Endodermal cell (in vitro differentiated cells): Measurements from ENCODE around the gene GYPC. TPM values are rescaled to one million over a fixed set of nuclear protein-coding genes. Genes with fewer than 3 reads are reported as not detected.

Experiments used
- DNase-seq: peaks from one replicate; pipeline ENCODE4 v3.0.0-alpha.2; 2017
- H3K27ac ChIP-seq: 2 replicates; pipeline ENCODE4 v1.5.1; 2013; ENCODE audit warnings: mild to moderate bottlenecking, low read depth, low read length, moderate library complexity
- H3K27me3 ChIP-seq: 2 replicates; pipeline ENCODE4 v1.6.1; 2013; ENCODE audit warnings: mild to moderate bottlenecking, low read length, moderate library complexity; ENCODE audit not compliant: insufficient read depth, control insufficient read depth, poor library complexity, severe bottlenecking
- H3K36me3 ChIP-seq: 2 replicates; pipeline ENCODE4 v1.7.0; 2013; ENCODE audit warnings: mild to moderate bottlenecking, low read length, moderate library complexity; ENCODE audit not compliant: control insufficient read depth, insufficient read depth
- H3K4me1 ChIP-seq: one replicate; pipeline ENCODE4 v1.7.0; 2013; ENCODE audit warnings: low read length; ENCODE audit not compliant: control insufficient read depth, insufficient read depth
- H3K4me3 ChIP-seq: 2 replicates; pipeline ENCODE4 v1.5.1; 2013; ENCODE audit warnings: mild to moderate bottlenecking, low read length, moderate library complexity
- H3K9ac ChIP-seq: 2 replicates; pipeline ENCODE4 v1.6.1; 2013; ENCODE audit warnings: mild to moderate bottlenecking, low read length, moderate library complexity; ENCODE audit not compliant: poor library complexity, severe bottlenecking; ENCODE audit errors: extremely low read depth
- H3K9me3 ChIP-seq: 2 replicates; pipeline ENCODE4 v1.6.1; 2013; ENCODE audit warnings: mild to moderate bottlenecking, low read length, moderate library complexity; ENCODE audit not compliant: control insufficient read depth
- H3K27ac Mint-ChIP-seq: 2 replicates; pipeline ENCODE4 v1.8.0; 2020; ENCODE audit warnings: mixed read lengths
- H3K27me3 Mint-ChIP-seq: 2 replicates; pipeline ENCODE4 v1.8.0; 2021; ENCODE audit warnings: mild to moderate bottlenecking, mixed read lengths; ENCODE audit not compliant: insufficient read depth
- H3K36me3 Mint-ChIP-seq: 2 replicates; pipeline ENCODE4 v1.8.0; 2020; ENCODE audit warnings: low read depth, mixed read lengths
- H3K4me1 Mint-ChIP-seq: 2 replicates; pipeline ENCODE4 v1.8.0; 2020; ENCODE audit warnings: mixed read lengths
- H3K4me3 Mint-ChIP-seq: 2 replicates; pipeline ENCODE4 v1.8.0; 2020; ENCODE audit warnings: mild to moderate bottlenecking, moderate library complexity, mixed read lengths
- H3K9me3 Mint-ChIP-seq: 2 replicates; pipeline ENCODE4 v1.8.0; 2020; ENCODE audit warnings: mild to moderate bottlenecking, mixed read lengths
- CTCF ChIP-seq: fragments of 200-600 bp; sonication (generic); conservative IDR thresholded peaks from 2 replicates; pipeline ENCODE4 v1.5.0; 2021; ENCODE audit warnings: antibody characterized with exemption, mild to moderate bottlenecking
- WGBS, 2 experiments: methylation state at CpG; one replicate each; pipeline versions ENCODE4 v1.1.5 to v1.1.7; 2013; ENCODE audit warnings: missing lambda C conversion rate in 2 of 2, mixed read lengths in 1 of 2; ENCODE audit not compliant: insufficient coverage in 1 of 2, insufficient read length in 1 of 2; 5-methylcytosine and 5-hydroxymethylcytosine counted together
- total RNA-seq, 2 donors: library from RNA; stranded (reverse); fragmentation: NEBNext Ultra II Directional in 1 of 2; extraction: Animal tissue kit (Norgen Biotek cat#: 25700) in 1 of 2; gene quantifications; 2 replicates in 1 of 2; 3 replicates in 1 of 2; pipeline ENCODE4 v1.2.1, GENCODE V29; 2021

GYPC gene
- total RNA-seq, 2 donors from 2014 or later: 15.3 to 23.2 TPM

- no peak overlapping the region for H3K4me3 Mint-ChIP-seq
- 94% methylated on average over 6 of the region's 6 CpGs; no CpG with 5 or more reads in 1 of the 2 experiments for WGBS, 2 experiments
Observed at GRCh38 chr2:126616606-126617069, 39.3 kb upstream of the GYPC start.

GRCh38 chr2:126620302-126620701, 35.7 kb upstream of the GYPC start:
- H3K27me3 ChIP-seq: no peaks in the 10 kb centered on the region
- no peaks in the 10 kb centered on the region for H3K4me1 ChIP-seq
- H3K36me3 ChIP-seq: no peaks in the 10 kb centered on the region
- no peaks in the 10 kb centered on the region for H3K36me3 Mint-ChIP-seq
- no peak for TF ChIP-seq CTCF
- no peak overlapping the region for H3K4me3 Mint-ChIP-seq
- H3K27me3 Mint-ChIP-seq: no peaks in the 10 kb centered on the region
- 77% methylated on average over 2 of the region's 2 CpGs; no CpG with 5 or more reads in 1 of the 2 experiments for WGBS, 2 experiments
- DNase-seq: no peak
- no peaks in the 10 kb centered on the region for H3K9me3 Mint-ChIP-seq
- H3K27ac ChIP-seq: no peak overlapping the region
- no peak overlapping the region for H3K9ac ChIP-seq
- H3K9me3 ChIP-seq: peaks cover 4% of the 10 kb centered on the region
- no peak overlapping the region for H3K27ac Mint-ChIP-seq
- no peak overlapping the region for H3K4me3 ChIP-seq
- no peaks in the 10 kb centered on the region for H3K4me1 Mint-ChIP-seq

More at GRCh38 chr2:126616606-126617069, 39.3 kb upstream of the GYPC start:
- H3K27ac ChIP-seq: no peak overlapping the region
- no peak overlapping the region for H3K4me3 ChIP-seq
- H3K36me3 ChIP-seq: no peaks in the 10 kb centered on the region
- H3K27me3 Mint-ChIP-seq: no peaks in the 10 kb centered on the region
- H3K9me3 Mint-ChIP-seq: no peaks in the 10 kb centered on the region
- peaks cover 2% of the 10 kb centered on the region for H3K9me3 ChIP-seq
- no peak for TF ChIP-seq CTCF
- no peak for DNase-seq
- H3K27me3 ChIP-seq: no peaks in the 10 kb centered on the region
- no peaks in the 10 kb centered on the region for H3K36me3 Mint-ChIP-seq
- H3K27ac Mint-ChIP-seq: no peak overlapping the region
- no peak overlapping the region for H3K9ac ChIP-seq
- H3K4me1 Mint-ChIP-seq: no peaks in the 10 kb centered on the region
- H3K4me1 ChIP-seq: no peaks in the 10 kb centered on the region

- H3K4me1 Mint-ChIP-seq: no peaks in the 10 kb centered on the region
- no peaks in the 10 kb centered on the region for H3K4me1 ChIP-seq
- H3K36me3 ChIP-seq: no peaks in the 10 kb centered on the region
- H3K9me3 ChIP-seq: peaks cover 4% of the 10 kb centered on the region
- no peaks in the 10 kb centered on the region for H3K27me3 Mint-ChIP-seq
- no peak overlapping the region for H3K27ac ChIP-seq
- no peak for DNase-seq
- H3K4me3 Mint-ChIP-seq: no peak overlapping the region
- no peak for TF ChIP-seq CTCF
- no peaks in the 10 kb centered on the region for H3K27me3 ChIP-seq
- WGBS, 2 experiments: 81 to 82% methylated on average over 2 to 3 of the region's 3 CpGs
- H3K9me3 Mint-ChIP-seq: no peaks in the 10 kb centered on the region
- H3K27ac Mint-ChIP-seq: no peak overlapping the region
- no peaks in the 10 kb centered on the region for H3K36me3 Mint-ChIP-seq
- H3K9ac ChIP-seq: no peak overlapping the region
- no peak overlapping the region for H3K4me3 ChIP-seq
Observed at GRCh38 chr2:126623000-126623399, 33.0 kb upstream of the GYPC start.
